Ishikawa (cell line): ENCODE data around the gene BLCAP.

ENCODE experiments used
- CEBPB ChIP-seq: IDR thresholded peaks from 2 replicates; pipeline ENCODE4 v1.6.1; 2012
- CREB1 ChIP-seq: IDR thresholded peaks from 2 replicates; pipeline ENCODE4 v1.6.1; 2012; ENCODE audit warnings: low read depth
- EP300 ChIP-seq: IDR thresholded peaks from 2 replicates; pipeline ENCODE4 v1.6.1; 2012; ENCODE audit warnings: borderline replicate concordance
- FOXM1 ChIP-seq: IDR thresholded peaks from 2 replicates; pipeline ENCODE4 v1.6.1; 2012; ENCODE audit warnings: low read depth, borderline replicate concordance
- MAX ChIP-seq: IDR thresholded peaks from 2 replicates; pipeline ENCODE4 v1.6.1; 2012
- NFIC ChIP-seq: IDR thresholded peaks from 2 replicates; pipeline ENCODE4 v1.6.1; 2012
- RAD21 ChIP-seq: IDR thresholded peaks from 2 replicates; pipeline ENCODE4 v1.6.1; 2012; ENCODE audit warnings: low read depth
- TAF1 ChIP-seq: IDR thresholded peaks from 2 replicates; pipeline ENCODE4 v1.6.1; 2012; ENCODE audit warnings: low read depth, mild to moderate bottlenecking
- TCF12 ChIP-seq: IDR thresholded peaks from 2 replicates; pipeline ENCODE4 v1.6.1; 2012; ENCODE audit warnings: low read depth
- USF1 ChIP-seq: IDR thresholded peaks from 2 replicates; pipeline ENCODE4 v1.6.1; 2012
- ZBTB7A ChIP-seq: IDR thresholded peaks from 2 replicates; pipeline ENCODE4 v1.6.1; 2012; ENCODE audit warnings: low read depth

DNA sequence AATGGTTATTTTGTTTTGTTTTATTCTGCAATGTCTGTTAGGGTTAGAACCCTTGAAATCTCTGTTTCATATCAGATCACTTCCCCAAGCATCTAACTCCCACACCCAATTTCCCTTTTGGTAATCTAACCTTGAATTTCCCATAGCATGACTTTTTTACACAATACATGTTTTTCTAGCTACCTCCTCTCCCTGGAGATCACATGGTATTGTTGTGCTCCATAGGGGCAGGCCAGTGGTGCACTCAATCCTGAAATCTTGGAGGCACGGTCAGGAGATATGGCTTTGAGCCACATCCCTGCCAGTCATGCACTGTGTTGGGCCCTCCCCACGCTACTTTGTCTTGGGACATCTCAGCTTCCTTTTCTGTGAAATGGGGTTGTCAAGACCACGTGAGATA is 43.3 kb downstream of the BLCAP start:
- TF ChIP-seq EP300 (no peak), TAF1 (no peak), CEBPB (no peak), USF1 (no peak), ZBTB7A (no peak), TCF12 (no peak), RAD21 (no peak), CREB1 (no peak), MAX (no peak), FOXM1 (no peak), NFIC (no peak)
